Parathyroid adenoma (tissue), 2 donors: ENCODE results near the gene KRTAP20-1.

Source experiments
- H2AFZ ChIP-seq: fragments of 300-600 bp; sonication (generic); one replicate; pipeline ENCODE4 v1.7.0; 2017; ENCODE audit warnings: antibody characterized with exemption, mild to moderate bottlenecking
- H3K27ac ChIP-seq: fragments of 300-600 bp; sonication (generic); one replicate; pipeline ENCODE4 v1.7.0; 2017
- H3K27me3 ChIP-seq: fragments of 300-600 bp; sonication (generic); one replicate; pipeline ENCODE4 v1.7.0; 2017; ENCODE audit warnings: low read length; ENCODE audit not compliant: control insufficient read depth, insufficient read depth
- H3K36me3 ChIP-seq: fragments of 300-600 bp; sonication (generic); one replicate; pipeline ENCODE4 v1.7.0; 2017; ENCODE audit warnings: low read length; ENCODE audit not compliant: control insufficient read depth, insufficient read depth
- H3K4me1 ChIP-seq: fragments of 300-600 bp; sonication (generic); one replicate; pipeline ENCODE4 v1.7.0; 2017; ENCODE audit warnings: control low read depth
- H3K4me2 ChIP-seq: fragments of 300-600 bp; sonication (generic); one replicate; pipeline ENCODE4 v1.7.0; 2017; ENCODE audit warnings: low read length
- H3K4me3 ChIP-seq: fragments of 300-600 bp; sonication (generic); one replicate; pipeline ENCODE4 v1.7.0; 2017; ENCODE audit warnings: low read depth, low read length
- H3K79me2 ChIP-seq: fragments of 300-600 bp; sonication (generic); one replicate; pipeline ENCODE4 v1.7.0; 2017; ENCODE audit warnings: control low read depth
- H3K9ac ChIP-seq: fragments of 300-600 bp; sonication (generic); one replicate; pipeline ENCODE4 v1.7.0; 2017; ENCODE audit warnings: mild to moderate bottlenecking
- H3K9me3 ChIP-seq: fragments of 300-600 bp; sonication (generic); one replicate; pipeline ENCODE4 v1.7.0; 2017; ENCODE audit warnings: low read length; ENCODE audit not compliant: control insufficient read depth
- TF ChIP-seq, protein P1 (sequence below): fragments of 300-600 bp; sonication (generic); IDR thresholded peaks from one replicate; pipeline ENCODE4 v1.7.0; 2017; ENCODE audit warnings: antibody characterized with exemption, mild to moderate bottlenecking
- donor health status: primary hyperparathyroidism.

Gene KRTAP20-1

DNA sequence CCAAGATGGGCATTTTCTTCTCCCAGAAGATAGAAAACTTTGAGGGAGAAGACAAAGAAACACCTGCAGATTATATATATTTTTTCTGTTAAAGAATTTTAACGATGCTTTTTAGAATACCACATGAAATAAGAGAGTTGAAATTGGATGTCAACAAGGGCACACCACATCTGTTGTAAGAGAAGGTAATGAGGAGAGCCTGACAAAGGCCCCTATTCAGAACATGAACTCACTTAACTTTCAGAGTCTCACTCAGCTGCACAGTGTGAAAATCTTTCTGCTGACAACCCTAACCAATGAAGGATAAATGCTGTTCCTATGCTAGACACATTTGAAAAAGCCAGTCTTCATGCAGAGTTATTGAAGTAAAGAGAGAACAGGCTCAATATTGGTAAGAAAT, 33.4 kb upstream of the KRTAP20-1 start:
- no peaks in the 10 kb centered on the region for H3K27me3 ChIP-seq
- TF ChIP-seq, protein P1, sequence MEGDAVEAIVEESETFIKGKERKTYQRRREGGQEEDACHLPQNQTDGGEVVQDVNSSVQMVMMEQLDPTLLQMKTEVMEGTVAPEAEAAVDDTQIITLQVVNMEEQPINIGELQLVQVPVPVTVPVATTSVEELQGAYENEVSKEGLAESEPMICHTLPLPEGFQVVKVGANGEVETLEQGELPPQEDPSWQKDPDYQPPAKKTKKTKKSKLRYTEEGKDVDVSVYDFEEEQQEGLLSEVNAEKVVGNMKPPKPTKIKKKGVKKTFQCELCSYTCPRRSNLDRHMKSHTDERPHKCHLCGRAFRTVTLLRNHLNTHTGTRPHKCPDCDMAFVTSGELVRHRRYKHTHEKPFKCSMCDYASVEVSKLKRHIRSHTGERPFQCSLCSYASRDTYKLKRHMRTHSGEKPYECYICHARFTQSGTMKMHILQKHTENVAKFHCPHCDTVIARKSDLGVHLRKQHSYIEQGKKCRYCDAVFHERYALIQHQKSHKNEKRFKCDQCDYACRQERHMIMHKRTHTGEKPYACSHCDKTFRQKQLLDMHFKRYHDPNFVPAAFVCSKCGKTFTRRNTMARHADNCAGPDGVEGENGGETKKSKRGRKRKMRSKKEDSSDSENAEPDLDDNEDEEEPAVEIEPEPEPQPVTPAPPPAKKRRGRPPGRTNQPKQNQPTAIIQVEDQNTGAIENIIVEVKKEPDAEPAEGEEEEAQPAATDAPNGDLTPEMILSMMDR = no peak
- peaks cover 4% of the 10 kb centered on the region for H3K9me3 ChIP-seq
- no peak overlapping the region for H2AFZ ChIP-seq
- H3K9ac ChIP-seq = no peak overlapping the region
- no peaks in the 10 kb centered on the region for H3K4me1 ChIP-seq
- H3K4me3 ChIP-seq = no peak overlapping the region
- H3K4me2 ChIP-seq = no peak overlapping the region
- no peaks in the 10 kb centered on the region for H3K36me3 ChIP-seq
- no peaks in the 10 kb centered on the region for H3K79me2 ChIP-seq
- no peak overlapping the region for H3K27ac ChIP-seq

DNA sequence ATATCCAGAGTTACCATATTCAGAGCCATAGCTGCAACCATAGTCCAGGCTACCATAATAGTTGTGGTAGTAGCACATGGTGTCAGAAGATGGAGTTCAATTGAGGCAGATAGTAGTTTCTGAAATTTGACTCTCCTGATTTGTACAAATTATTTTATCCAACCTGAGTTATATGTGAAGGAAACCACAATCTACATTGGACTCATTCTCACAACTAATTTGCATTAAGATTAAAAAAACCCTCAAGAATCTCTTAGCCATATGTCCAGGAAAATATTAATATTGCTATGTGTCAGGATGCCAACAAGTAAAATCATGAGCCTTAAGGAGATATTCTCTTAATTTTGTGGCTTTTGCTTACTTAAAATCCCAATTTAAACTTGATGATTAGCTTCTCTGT, 25.9 kb upstream of the KRTAP20-1 start, which contains the start of gene KRTAP22-2:
KRTAP22-2 (minus strand) TSS at position 101 of the 400 bp plus-strand sequence.
- Histone ChIP-seq H3K4me1 (no peaks in the 10 kb centered on the region), H3K4me3 (no peak within 1 kb of the TSS), H3K79me2 (no peaks in the 10 kb centered on the region), H3K9ac (no peak within 1 kb of the TSS), H3K36me3 (no peaks in the 10 kb centered on the region), H3K9me3 (no peaks in the 10 kb centered on the region), H3K4me2 (no peak within 1 kb of the TSS), H3K27ac (no peak within 1 kb of the TSS), H2AFZ (no peak within 1 kb of the TSS), H3K27me3 (no peaks in the 10 kb centered on the region)
- TF ChIP-seq, protein P1 = no peak

DNA sequence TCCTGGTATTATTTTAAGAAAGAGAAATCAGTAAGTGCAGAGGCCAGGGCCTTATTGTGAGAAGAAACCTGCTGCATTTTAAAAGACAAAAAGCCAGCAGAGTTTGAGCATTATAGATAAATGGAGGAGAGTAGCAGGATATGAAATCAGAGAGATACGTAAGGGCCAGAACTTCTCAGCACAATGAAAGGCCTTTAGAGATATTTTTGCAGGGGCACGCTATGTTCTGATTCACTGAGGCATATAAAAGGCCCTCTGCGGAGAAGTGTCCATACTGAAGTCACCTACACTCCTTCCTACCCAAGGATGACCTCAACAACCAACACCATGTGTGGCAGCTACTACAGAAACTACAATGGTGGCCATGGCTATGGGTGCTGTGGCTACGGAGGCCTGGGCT, 24.1 kb upstream of the KRTAP20-1 start, which contains the start of gene KRTAP6-3:
KRTAP6-3 (plus strand) TSS at position 301 of the 400 bp plus-strand sequence; CDS start at position 307, 6 bp downstream.
- no peaks in the 10 kb centered on the region for H3K4me1 ChIP-seq
- H3K79me2 ChIP-seq = no peaks in the 10 kb centered on the region
- no peak within 1 kb of the TSS for H3K9ac ChIP-seq
- H2AFZ ChIP-seq = no peak within 1 kb of the TSS
- TF ChIP-seq, protein P1 = no peak
- no peak within 1 kb of the TSS for H3K27ac ChIP-seq
- H3K9me3 ChIP-seq = no peaks in the 10 kb centered on the region
- no peaks in the 10 kb centered on the region for H3K36me3 ChIP-seq
- no peak within 1 kb of the TSS for H3K4me2 ChIP-seq
- no peak within 1 kb of the TSS for H3K4me3 ChIP-seq
- no peaks in the 10 kb centered on the region for H3K27me3 ChIP-seq

DNA sequence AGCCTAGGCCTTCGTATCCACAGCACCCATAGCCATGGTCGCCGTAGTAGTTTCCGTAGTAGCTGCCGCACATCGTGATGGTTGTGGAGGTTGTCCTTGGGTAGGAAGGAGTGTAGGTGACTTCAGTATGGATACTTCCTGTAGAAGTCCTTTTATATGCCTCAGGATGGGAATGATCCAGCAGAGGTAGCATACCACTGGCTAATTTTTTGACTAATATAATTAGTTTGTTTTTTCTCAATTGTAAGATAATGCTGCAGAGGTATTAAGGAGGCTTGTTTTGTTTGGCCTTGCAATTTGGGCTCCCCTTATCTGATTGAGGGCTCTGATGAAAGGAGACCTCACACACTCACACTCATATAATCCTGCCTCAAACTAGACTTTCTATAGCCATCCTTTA, 17.4 kb upstream of the KRTAP20-1 start, which contains the start of gene KRTAP6-2:
KRTAP6-2 (minus strand) TSS at position 101 of the 400 bp plus-strand sequence; CDS start at position 73, 28 bp downstream.
- Histone ChIP-seq H3K9me3 (no peaks in the 10 kb centered on the region), H3K4me1 (no peaks in the 10 kb centered on the region), H2AFZ (no peak within 1 kb of the TSS), H3K27me3 (no peaks in the 10 kb centered on the region), H3K4me3 (no peak within 1 kb of the TSS), H3K27ac (no peak within 1 kb of the TSS), H3K4me2 (no peak within 1 kb of the TSS), H3K79me2 (no peaks in the 10 kb centered on the region), H3K36me3 (no peaks in the 10 kb centered on the region), H3K9ac (no peak within 1 kb of the TSS)
- TF ChIP-seq, protein P1 = no peak

DNA sequence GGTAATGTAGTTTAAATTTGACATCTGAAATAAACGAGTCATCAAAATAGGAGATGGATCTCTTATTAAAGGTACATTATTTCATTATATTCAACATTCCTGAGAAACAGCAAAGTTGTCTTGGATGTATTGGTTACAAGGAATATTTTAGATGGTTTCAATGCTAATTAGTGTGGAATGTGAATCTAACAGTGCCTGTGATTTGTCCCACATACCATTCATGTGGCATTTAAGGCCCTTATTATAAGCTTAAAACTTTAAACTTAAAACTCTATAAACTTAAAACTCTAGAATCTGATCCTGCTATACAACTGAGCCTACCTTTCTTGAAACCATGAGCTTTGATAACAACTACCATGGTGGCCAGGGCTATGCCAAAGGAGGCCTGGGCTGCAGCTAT, 15.4 kb upstream of the KRTAP20-1 start, which contains the start of gene KRTAP22-1:
KRTAP22-1 (plus strand) TSS at position 301 of the 400 bp plus-strand sequence.
- H3K27ac ChIP-seq = no peak within 1 kb of the TSS
- H3K79me2 ChIP-seq = no peaks in the 10 kb centered on the region
- TF ChIP-seq, protein P1 = no peak
- H3K36me3 ChIP-seq = no peaks in the 10 kb centered on the region
- H3K4me3 ChIP-seq = no peak within 1 kb of the TSS
- no peaks in the 10 kb centered on the region for H3K9me3 ChIP-seq
- H3K4me2 ChIP-seq = no peak within 1 kb of the TSS
- H3K27me3 ChIP-seq = no peaks in the 10 kb centered on the region
- H3K9ac ChIP-seq = no peak within 1 kb of the TSS
- H2AFZ ChIP-seq = no peak within 1 kb of the TSS
- no peaks in the 10 kb centered on the region for H3K4me1 ChIP-seq
